ENCODE data around the gene RNF123.
A peak's percentile ranks its signal among the peaks of the same experiment; 100 is the strongest.
"Not testable (repeated sequence)": the region's sequence is repeated elsewhere in the genome, so short reads cannot be mapped to it uniquely, and the experiment has no call there.

The RNF123 gene

GRCh38 chr3:49683162-49683561 is 6.2 kb upstream of the RNF123 start:
- no peak for DNase-seq

DNA sequence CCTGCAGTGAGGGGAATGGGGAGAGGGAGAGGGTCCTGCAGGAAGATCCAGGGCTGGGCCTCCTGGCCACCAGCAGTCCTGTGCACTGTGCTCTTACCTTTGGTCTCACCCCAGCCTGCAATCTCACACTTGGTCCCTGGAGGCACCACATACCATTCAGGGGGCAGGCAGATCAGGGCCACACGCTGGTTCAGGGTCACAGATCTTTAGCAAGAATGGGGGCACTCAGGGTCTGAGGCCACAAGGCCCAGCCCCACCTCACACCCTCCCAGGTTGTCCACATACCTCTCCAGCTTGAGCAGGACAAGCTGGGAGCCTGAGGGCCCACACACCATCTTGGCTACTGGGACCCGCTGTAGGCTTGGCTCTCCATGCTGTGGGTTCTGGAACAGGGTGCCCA is 4.9 kb upstream of the RNF123 start:
- not testable (repeated sequence) for DNase-seq

- DNase-seq: not testable (repeated sequence)
These were observed 4.3 kb upstream of the RNF123 start for GRCh38 chr3:49685103-49685502.

DNA sequence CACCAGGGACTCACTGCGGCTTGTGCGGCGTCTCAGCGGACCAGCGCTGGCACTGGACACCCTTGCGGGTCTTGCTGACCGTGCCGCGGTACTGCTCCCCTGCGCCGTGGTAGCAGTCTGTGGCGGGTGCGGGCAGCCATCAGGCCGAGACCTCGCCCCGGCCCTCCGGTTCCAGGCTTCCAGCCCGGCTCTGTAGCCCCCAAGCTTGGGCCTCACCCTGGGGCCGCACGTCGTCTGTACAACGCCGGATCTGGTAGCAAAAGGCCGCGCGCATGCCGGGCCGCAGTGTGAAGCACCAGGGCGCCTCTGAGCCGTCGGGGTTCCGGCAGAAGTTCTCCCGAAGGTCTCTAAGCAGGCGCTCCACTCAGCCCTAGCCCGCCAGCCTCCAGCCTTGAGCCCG is 3.5 kb upstream of the RNF123 start:
- not testable (repeated sequence) for DNase-seq

DNA sequence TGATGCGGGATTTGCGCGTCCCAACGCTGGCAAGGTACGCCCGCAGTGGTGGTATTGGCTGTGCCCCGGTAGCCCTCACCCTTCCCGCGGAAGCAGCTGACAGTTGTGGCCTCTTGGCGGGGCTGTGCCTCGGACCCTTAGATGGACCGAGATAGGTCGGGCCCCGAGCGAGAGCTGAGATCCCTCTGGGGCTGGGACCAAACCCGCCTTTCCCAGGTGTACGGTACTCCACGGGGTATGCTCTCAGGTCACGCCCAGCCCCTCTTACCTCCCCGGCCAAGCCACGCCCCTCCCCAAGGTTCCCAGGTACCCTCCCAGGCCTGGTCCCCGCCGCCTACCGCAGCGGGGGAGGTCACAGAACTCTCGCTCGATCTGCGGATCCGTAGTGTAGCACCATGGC is 3.0 kb upstream of the RNF123 start:
- DNase-seq: peak; percentile 51

- DNase-seq: peak; percentile 78
These were observed 2.5 kb upstream of the RNF123 start for GRCh38 chr3:49686769-49687423.

GRCh38 chr3:49687424-49687795 is 1.9 kb upstream of the RNF123 start:
- DNase-seq: not testable (repeated sequence)

GRCh38 chr3:49688338-49689045 is 865 bp upstream of the RNF123 start:
- DNase-seq: not testable (repeated sequence)

DNA sequence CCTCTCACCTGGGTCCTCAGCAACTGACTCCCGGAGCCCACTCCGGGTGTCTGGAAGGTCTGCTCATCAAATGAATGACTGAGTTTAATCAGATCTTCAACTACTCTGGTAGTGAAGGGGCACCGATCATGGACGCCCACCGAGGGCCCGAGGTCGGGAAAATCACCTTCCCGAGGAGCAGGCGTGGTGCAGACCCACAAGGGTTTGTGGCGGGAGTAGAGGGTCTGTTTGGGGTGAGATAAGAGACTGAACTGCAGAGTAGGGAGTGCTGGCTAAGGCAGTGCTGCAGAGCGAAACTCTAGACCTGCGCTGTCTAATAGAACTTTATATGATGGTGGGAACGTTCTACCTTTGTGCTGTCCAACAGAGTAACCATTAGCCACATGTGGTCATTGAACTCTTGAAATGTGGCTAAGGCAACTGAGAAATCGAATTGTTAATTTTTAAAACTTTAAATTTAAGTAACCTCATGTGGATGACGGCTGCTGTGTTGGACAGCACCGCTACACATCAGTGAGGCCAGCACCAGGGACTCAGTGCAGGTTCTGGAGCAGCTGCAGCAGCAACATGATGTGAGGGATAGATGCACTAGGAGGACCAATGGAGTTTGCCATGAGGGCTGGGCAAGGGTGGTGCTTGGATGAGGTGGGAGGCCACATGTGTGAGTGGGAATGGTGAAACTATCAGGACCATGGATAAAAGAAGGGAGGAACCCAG is 709 bp downstream of the RNF123 start:
- not testable (repeated sequence) for DNase-seq

DNA sequence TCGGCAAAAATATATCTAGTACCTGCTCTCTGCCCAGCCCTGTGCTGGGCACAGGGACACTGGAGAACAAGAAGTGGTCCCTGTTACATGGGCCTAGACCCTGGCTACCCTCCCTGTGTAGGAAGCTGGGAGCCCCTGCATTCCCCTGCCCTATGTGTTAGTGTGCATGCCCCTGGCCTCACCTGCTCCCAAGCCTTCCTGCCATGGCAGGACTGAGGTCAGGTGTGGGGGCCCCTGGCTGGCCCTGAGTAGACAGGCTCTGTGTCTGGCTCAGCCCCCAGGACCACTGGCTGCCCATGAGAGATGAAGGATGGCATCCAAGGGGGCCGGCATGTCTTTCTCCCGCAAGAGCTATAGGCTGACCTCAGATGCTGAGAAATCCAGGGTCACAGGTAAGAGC is 1.5 kb downstream of the RNF123 start:
- DNase-seq: not testable (repeated sequence)

DNA sequence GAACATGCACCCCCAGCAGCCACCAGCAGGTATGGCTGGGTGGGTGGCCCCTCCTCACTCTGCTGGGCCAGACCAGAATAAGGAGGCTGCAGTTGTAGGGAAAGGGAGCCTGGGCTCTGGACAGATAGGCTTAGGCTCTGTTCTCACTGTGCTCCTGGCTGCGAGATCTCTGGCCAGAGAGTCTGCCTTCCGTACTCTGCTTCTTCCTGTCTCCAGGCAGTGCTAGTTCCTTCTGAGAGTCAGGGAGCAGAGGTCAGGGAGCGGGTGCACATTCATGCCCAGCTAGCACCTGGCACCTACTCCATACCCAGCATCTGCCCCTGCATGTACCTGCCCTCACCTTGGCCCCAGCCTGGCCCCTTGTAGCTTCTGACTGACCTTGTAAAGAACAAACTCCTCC is 2.1 kb downstream of the RNF123 start:
- DNase-seq: not testable (repeated sequence)

DNA sequence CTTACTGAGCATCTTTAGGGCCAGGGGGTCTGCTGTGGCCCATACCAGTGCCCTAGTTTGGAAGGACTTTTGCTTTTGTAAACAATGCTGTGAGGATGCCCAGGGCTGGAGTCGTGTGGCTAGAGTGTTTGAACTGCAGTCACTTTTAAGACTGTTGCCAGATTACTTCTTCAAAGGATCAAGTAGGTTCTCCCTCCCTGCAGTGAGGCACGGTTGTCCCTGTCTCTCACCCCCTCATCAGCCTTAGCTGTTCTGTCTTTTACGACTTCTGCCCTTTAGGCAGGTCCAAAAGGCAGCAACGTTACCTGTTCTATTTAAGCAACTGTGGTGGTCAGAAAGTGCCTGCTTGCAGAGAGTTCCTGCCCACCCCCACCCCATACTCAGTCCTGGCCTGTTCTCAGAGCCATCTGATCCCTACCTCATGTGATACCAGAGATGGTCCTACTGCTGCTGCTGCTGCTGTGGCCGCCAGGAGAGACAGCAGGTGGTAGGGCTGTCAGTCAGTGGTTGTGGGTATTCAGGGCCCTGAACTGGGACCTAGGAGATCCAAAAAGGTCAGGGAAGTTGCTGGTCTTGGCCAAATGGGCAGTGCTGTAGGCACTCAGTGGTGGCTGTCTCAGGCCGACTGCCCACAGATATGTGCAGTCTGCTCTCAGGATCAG is 5.2 kb downstream of the RNF123 start:
- DNase-seq: not testable (repeated sequence)

DNA sequence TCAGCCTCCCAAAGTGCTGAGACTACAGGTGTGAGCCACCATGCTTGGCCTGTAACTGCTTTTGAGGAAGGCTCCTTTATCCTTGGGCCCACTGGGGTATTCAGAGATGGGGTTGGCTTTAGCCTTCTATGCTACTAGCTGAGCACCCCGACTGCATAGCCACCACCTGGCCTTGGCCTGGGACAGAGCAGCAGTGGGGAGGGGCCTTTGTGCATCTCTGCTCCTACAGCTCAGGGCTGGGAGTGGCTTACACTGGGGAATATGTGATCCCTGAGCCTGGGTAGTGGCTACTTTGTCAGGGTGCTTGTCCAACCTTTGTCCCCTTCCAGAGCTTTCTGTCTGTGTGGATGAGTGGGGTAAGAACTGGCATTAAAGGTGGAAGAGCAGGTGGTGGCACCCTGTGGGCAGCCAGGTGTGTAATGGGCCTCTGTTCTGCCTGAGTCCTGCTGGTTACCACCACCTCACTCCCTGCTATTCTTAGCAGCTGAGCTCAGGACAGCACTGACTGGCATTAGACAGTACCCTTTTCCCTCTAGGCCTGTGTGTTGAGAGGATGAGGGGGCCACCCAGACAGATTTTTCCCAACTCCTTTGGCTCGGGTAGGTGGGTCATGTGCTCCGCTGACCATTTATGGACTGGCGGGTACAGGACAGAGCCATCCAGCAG is 6.1 kb downstream of the RNF123 start:
- DNase-seq: not testable (repeated sequence)

DNA sequence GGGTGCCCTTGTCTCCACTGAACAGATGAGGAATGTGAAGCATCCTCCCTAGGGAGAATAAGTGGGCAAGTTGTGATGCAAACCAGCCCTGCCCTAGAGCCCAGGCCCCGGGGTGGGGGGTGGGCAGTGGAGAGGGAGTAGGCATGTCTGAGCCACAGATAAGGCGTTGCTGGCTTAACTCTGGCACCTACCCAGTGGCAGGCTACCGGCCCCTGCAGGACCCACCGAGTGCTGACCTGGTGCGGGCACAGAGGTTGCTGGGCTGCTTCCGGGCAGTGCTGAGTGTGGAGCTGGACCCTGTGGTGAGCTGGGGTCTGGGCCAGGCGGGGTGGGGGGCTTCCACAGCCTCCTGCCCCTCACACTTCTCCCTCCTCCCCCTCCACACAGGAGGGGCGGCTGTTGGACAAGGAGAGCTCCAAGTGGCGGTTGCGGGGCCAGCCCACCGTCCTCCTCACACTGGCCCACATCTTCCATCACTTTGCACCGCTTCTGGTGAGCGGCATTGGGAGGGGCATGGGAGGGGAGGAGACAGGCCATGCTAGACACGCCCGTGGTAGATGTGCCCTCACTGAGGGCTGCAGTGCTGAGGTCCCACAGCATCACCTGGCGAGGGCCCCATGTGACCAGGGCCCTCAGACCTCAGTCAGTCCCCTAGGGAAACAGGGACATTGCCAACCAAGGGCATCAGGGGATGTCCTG is 10.1 kb downstream of the RNF123 start:
- DNase-seq: no peak

GRCh38 chr3:49700014-49700413 is 10.7 kb downstream of the RNF123 start:
- no peak for DNase-seq

- DNase-seq: no peak
These were observed 11.2 kb downstream of the RNF123 start for GRCh38 chr3:49700453-49701128.

GRCh38 chr3:49701388-49702077 is 12.2 kb downstream of the RNF123 start:
- no peak for DNase-seq

- DNase-seq: no peak
These were observed 13.3 kb downstream of the RNF123 start for GRCh38 chr3:49702672-49703071.

- DNase-seq: peak; percentile 78
These were observed 14.1 kb downstream of the RNF123 start for GRCh38 chr3:49703443-49703927.

DNA sequence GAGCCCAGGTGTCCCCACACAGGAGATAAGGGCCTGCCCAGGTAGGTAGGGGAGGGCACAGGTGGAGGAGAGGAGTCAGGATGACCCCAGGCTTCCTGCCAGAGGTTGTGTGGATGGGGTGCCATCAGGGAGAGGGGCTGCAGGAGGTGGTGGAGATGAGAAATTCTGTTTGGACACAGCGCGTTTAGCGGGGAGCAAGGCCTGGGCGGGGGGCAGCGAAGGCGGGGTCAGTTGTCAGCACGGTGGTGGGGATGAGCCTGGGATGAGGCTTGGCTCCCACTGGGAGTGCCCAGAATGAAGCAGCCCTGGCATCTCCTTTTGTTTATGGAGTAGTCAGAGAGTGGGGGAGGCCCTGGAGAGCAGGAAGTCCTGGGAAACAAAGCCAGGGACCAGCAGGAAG is 14.6 kb downstream of the RNF123 start:
- DNase-seq: no peak

DNA sequence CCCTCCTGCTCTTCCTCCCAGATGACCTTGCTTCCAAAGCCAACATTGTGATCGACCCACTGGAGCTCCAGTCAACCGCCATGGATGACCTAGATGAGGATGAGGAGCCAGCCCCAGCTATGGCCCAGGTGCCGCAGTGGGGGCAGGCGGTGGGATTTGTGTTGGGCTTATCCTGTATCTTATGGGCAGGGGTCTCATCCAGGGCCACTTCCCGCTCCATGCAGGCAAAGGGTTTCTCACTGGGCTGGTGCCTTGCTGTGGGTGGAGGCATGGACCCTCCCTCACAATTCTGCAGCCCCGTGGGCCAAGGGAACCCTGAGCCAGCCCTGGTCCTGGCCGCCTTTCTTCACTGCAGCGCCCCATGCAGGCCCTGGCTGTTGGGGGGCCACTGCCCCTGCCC is 15.3 kb downstream of the RNF123 start:
- DNase-seq: no peak
